GM18507 (cell line): Measurements from ENCODE around the gene ZFYVE1.
"Not testable (repeated sequence)": the region's sequence is repeated elsewhere in the genome, so short reads cannot be mapped to it uniquely, and the experiment has no call there.

Experiments used
- DNase-seq: peaks from one replicate; pipeline ENCODE4 v3.0.0; 2011; ENCODE audit warnings: low read depth; ENCODE audit not compliant: insufficient read length; ENCODE audit errors: extremely low spot score
- FAIRE-seq: peaks from 2 replicates; lab custom pipeline; 2011; peaks lifted over from hg19 to GRCh38; lab: Jason Lieb, UNC

Gene ZFYVE1

GRCh38 chr14:73007835-73008234 lies 19.1 kb downstream of the ZFYVE1 start:
- DNase-seq (no peak), FAIRE-seq (no peak)

- not testable (repeated sequence) for DNase-seq, FAIRE-seq
Observed at GRCh38 chr14:73004641-73005040, 22.3 kb downstream of the ZFYVE1 start.

GRCh38 chr14:73003681-73004080 lies 23.2 kb downstream of the ZFYVE1 start:
- DNase-seq (no peak), FAIRE-seq (no peak)

- no peak for DNase-seq
- FAIRE-seq, result no peak
Observed at GRCh38 chr14:73000073-73000472, 26.8 kb downstream of the ZFYVE1 start.

- no peak for FAIRE-seq
- no peak for DNase-seq
Observed at GRCh38 chr14:72999316-72999715, 27.6 kb downstream of the ZFYVE1 start.

GRCh38 chr14:72998252-72998903 lies 28.5 kb downstream of the ZFYVE1 start:
- FAIRE-seq (no peak), DNase-seq (no peak)

GRCh38 chr14:72996916-72997315 lies 30.0 kb downstream of the ZFYVE1 start:
- no peak for FAIRE-seq
- no peak for DNase-seq

- DNase-seq, result no peak
- no peak for FAIRE-seq
Observed at GRCh38 chr14:72990171-72990570, 36.7 kb downstream of the ZFYVE1 start.

GRCh38 chr14:72986857-72987256 lies 40.0 kb downstream of the ZFYVE1 start:
- FAIRE-seq (no peak), DNase-seq (no peak)

GRCh38 chr14:72986214-72986613 lies 40.7 kb downstream of the ZFYVE1 start:
- FAIRE-seq (no peak), DNase-seq (no peak)

- FAIRE-seq, result no peak
Observed at GRCh38 chr14:72982146-72982708, 44.7 kb downstream of the ZFYVE1 start.

GRCh38 chr14:72980863-72981262 lies 46.0 kb downstream of the ZFYVE1 start:
- DNase-seq, result no peak
- FAIRE-seq, result no peak

More at GRCh38 chr14:72982146-72982708, 44.7 kb downstream of the ZFYVE1 start:
- no peak for DNase-seq

GRCh38 chr14:72978856-72979255 lies 48.0 kb downstream of the ZFYVE1 start:
- no peak for DNase-seq
- no peak for FAIRE-seq

- no peak for FAIRE-seq
- DNase-seq, result no peak
Observed at GRCh38 chr14:72975770-72976169, 51.1 kb downstream of the ZFYVE1 start.

GRCh38 chr14:72974661-72975060 lies 52.2 kb downstream of the ZFYVE1 start:
- no peak for FAIRE-seq
- no peak for DNase-seq

GRCh38 chr14:72970824-72971434 lies 56.0 kb downstream of the ZFYVE1 start:
- FAIRE-seq, result no peak
- DNase-seq, result no peak

- no peak for DNase-seq
- no peak for FAIRE-seq
Observed at GRCh38 chr14:72970058-72970630, 56.8 kb downstream of the ZFYVE1 start.

- FAIRE-seq, result no peak
- no peak for DNase-seq
Observed at GRCh38 chr14:72968316-72968715, 58.6 kb downstream of the ZFYVE1 start.

GRCh38 chr14:72966038-72966437 lies 60.9 kb downstream of the ZFYVE1 start:
- no peak for DNase-seq
- FAIRE-seq, result no peak

- no peak for FAIRE-seq
Observed at GRCh38 chr14:72965249-72965648, 61.7 kb downstream of the ZFYVE1 start.

GRCh38 chr14:72962829-72963312 lies 64.0 kb downstream of the ZFYVE1 start:
- no peak for DNase-seq

More at GRCh38 chr14:72965249-72965648, 61.7 kb downstream of the ZFYVE1 start:
- DNase-seq, result no peak

More at GRCh38 chr14:72962829-72963312, 64.0 kb downstream of the ZFYVE1 start:
- FAIRE-seq, result no peak
